GM19372 (cell line): ENCODE data around the gene ANKRD55.
"Not testable (repeated sequence)": the region's sequence is repeated elsewhere in the genome, so short reads cannot be mapped to it uniquely, and the experiment has no call there.

Experiments used
- ATAC-seq: cut with Tn5 transposase; IDR thresholded peaks from one replicate; pipeline ENCODE4 v1.9.1; 2021; ENCODE audit warnings: mild to moderate bottlenecking, low read depth, moderate library complexity; ENCODE audit not compliant: unreplicated experiment

The ANKRD55 gene

GRCh38 chr5:56172241-56172640 is 60.9 kb downstream of the ANKRD55 start:
- no peak for ATAC-seq

GRCh38 chr5:56170557-56170956 is 62.6 kb downstream of the ANKRD55 start:
- ATAC-seq: no peak

- ATAC-seq: no peak
Measured at GRCh38 chr5:56169949-56170348, 63.2 kb downstream of the ANKRD55 start.

- no peak for ATAC-seq
Measured at GRCh38 chr5:56169281-56169680, 63.8 kb downstream of the ANKRD55 start.

GRCh38 chr5:56168066-56168478 is 65.1 kb downstream of the ANKRD55 start:
- ATAC-seq: no peak

GRCh38 chr5:56167519-56167918 is 65.6 kb downstream of the ANKRD55 start:
- no peak for ATAC-seq

- no peak for ATAC-seq
Measured at GRCh38 chr5:56166671-56167385, 66.3 kb downstream of the ANKRD55 start.

- no peak for ATAC-seq
Measured at GRCh38 chr5:56164376-56164775, 68.8 kb downstream of the ANKRD55 start.

GRCh38 chr5:56161927-56162326 is 71.2 kb downstream of the ANKRD55 start:
- ATAC-seq: no peak

GRCh38 chr5:56161439-56161823 is 71.7 kb downstream of the ANKRD55 start:
- ATAC-seq: no peak

- ATAC-seq: no peak
Measured at GRCh38 chr5:56160723-56161438, 72.2 kb downstream of the ANKRD55 start.

GRCh38 chr5:56159521-56159947 is 73.6 kb downstream of the ANKRD55 start:
- ATAC-seq: no peak

- no peak for ATAC-seq
Measured at GRCh38 chr5:56158331-56158960, 74.7 kb downstream of the ANKRD55 start.

GRCh38 chr5:56157191-56157621 is 75.9 kb downstream of the ANKRD55 start:
- ATAC-seq: not testable (repeated sequence)

GRCh38 chr5:56156585-56157190 is 76.4 kb downstream of the ANKRD55 start:
- ATAC-seq: peak; percentile 49

GRCh38 chr5:56155992-56156584 is 77.0 kb downstream of the ANKRD55 start:
- no peak for ATAC-seq

- ATAC-seq: no peak
Measured at GRCh38 chr5:56154732-56155484, 78.2 kb downstream of the ANKRD55 start.

GRCh38 chr5:56152437-56152836 is 80.7 kb downstream of the ANKRD55 start:
- no peak for ATAC-seq

- not testable (repeated sequence) for ATAC-seq
Measured at GRCh38 chr5:56150756-56151155, 82.4 kb downstream of the ANKRD55 start.

GRCh38 chr5:56148453-56148971 is 84.6 kb downstream of the ANKRD55 start:
- ATAC-seq: peak; percentile 91
